HG03039 (cell line): ENCODE results near the gene KRT76.
"Not testable (repeated sequence)": the region's sequence is repeated elsewhere in the genome, so short reads cannot be mapped to it uniquely, and the experiment has no call there.

ENCODE experiments used
- ATAC-seq: cut with Tn5 transposase; IDR thresholded peaks from one replicate; pipeline ENCODE4 v1.9.1; 2021; ENCODE audit warnings: mild to moderate bottlenecking, moderate library complexity; ENCODE audit not compliant: unreplicated experiment

The KRT76 gene

DNA sequence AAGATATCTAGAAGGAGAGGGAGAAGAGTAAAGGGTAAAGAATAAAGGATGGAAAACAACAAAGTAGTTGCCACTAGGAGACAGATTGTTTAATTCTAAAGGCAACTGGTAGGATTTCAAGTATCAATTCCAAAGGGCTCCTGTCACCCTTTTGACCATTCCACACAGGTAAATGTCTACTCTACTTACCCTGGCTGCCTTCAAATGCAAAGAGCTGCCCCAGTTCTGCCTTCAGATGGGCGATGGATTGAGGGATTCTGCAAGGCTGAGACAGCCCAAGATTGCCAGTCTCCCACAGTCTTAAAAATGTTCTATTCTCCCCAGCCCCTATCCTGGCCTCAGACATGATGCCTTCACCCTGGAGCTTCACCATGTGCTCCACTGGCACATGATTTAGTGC is 11.4 kb downstream of the KRT76 start:
- no peak for ATAC-seq

DNA sequence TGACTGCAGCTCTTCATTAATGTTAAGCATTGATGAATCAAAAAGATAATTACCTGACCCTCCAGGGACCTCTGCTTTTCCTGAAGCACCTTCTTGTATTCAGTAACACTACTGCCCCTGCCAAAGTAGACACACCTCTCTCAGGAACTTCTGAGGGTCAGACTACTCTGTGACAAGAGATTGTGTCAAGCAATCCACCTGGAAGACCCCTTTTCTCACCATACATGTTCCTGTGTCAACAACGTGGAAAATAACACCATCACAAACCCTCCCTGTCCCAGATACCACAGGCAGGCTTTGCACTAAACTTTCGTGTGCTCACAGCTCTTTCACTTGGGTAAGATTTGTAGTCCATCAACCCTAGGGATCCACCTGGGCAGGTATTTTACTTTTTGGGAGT is 13.2 kb downstream of the KRT76 start:
- ATAC-seq, result no peak

DNA sequence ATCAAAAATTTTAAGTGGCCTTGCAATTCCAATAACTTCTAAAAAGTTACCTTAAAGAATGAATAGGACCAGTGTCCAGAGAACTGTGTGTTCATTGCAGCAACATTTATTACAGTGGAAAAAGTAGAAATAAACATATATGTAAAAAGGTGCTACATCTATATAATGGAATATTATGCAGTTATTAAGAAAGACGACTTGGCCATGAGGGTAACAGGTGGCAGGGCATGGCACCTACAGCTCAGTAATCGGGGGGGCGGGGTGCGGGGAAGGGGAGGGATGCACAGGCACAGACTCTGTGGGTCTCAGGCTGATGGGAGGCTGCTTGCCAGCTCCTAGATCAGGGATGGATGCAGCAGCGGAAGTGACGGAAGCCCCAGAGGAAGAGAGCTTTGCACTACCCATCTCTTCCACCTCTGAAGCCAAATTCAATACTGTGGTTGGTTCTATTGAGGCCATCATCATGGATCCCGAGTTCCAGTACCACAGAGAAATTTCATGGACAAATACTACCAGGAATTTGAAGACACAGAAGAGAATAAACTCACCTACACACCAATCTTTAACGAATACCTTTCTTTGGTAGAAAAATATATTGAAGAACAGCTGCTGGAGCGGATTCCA is 14.0 kb downstream of the KRT76 start:
- no peak for ATAC-seq

DNA sequence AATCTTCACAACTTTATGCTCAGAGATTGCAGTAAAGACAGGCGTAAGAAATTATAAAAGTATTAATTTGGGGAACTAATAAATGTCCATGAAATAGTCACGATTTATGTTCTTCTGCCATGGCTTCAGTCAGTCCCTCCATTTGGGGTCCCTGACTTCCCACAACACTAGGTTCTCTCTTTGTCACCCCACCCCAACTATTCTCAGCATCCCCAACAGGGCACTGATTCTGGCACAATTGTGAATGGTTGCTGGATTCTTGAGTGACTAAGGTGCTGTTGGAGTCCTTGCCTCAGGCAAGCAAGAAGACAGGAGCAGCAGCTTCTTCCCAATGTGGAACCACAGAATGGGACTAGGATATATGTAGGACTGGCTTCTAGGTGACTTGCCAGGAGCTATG is 15.3 kb downstream of the KRT76 start:
- ATAC-seq, result no peak

DNA sequence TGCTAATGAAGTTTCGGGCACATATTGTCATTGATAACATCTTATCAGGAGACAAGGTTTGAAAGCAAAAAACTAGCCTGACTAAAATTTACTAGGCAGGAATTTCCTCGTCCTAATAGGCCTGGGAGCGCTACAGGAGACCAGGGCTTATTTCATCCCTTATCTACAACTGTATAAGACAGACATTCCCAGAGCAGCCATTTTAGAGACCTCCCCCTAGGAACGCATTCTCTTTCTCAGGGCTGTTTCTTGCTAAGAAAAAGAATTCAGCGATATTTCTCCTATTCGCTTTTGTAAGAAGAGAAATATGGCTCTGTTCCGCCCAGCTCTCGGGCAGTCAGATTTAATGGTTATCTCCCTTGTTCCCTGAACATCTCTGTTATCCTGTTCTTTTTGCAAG is 15.9 kb downstream of the KRT76 start:
- ATAC-seq, result not testable (repeated sequence)

DNA sequence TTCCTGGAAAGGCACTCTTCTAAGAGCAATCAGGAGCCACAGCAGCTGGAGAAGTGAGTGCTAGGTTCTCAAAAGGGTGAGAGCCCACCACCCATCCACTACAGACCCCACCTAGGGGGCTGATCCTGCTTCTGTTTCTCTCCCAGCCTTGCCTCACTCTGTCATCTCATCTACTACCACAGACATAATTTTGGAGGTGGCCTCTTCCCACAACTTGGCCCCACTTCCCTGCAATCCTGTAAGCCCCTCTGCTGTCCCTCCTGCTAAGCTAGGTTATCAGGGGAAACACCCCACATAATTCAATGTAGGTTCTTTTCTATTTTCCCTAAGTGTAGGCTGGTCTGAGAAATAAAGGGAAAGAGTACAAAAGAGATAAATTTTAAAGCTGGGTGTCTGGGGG is 16.5 kb downstream of the KRT76 start:
- ATAC-seq, result no peak

DNA sequence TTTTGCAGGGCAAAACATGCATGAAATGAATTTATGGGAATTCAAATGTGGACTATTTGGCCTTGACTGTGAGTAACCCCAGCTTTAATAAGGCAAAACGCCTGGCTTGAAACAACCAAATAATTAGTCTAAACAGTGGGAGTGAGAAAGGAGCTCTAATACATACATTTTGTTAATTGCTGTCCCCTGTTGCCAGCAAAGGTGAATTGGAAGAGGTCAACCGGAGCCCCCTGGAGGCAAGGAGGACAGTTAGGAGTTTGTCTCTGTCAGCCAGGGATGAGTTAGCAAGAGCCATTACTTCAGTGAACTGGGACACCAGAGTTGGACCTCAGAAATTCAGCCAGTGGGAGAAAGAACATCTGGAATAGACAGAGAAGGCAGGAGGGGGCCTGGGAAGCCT is 17.4 kb downstream of the KRT76 start:
- no peak for ATAC-seq

DNA sequence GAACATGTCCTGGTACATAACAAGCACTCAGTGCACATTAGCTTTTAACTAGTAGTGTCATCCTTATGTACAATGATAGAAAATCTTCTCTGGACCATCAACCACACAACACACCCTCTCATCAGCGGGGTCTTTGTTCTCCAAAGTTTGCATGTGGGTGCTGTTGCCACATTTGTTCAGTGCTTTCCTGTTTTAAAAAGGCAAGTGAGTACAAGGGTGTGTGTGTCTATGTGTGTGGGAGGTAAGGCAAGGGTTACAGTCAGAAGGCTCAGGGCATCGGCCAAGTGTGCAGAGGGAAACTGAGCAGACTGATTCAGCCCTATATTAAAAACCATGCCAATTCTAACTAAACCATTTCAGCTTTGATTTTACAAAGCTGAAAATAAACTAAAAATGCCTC is 17.9 kb downstream of the KRT76 start:
- ATAC-seq, result no peak

DNA sequence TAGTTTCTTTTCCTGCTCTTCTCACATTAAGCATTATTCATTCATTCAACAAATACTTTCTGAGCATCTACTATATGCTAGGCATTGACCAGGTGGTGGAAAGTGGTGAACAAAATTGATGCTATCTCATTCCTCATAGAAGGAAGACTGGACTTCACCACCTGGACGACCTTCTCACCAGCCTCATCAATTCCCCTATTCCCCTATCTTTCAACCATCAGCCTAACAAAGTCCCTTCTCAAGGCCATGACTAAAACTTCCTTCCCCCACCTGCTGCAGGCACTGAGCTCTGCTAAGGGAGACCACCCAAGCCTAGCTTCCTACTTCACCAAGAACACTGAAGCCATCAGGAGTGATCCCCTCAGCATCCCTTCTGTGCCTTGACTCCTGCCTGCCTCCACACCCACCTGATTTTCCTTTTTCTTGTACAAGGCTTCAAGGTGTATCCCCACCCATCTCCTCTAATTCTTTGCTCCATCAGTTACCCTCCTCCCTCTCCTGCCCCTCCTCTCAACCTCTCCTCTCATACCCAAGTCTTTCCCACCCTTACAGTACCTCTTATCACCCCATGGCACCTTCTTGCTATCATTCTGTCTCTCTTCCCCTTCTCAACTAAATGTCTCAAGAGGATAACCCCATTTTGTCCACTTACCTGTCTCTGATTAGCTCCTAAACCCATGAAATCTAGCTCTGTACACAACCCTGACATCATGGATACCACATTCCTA is 19.5 kb downstream of the KRT76 start:
- no peak for ATAC-seq

DNA sequence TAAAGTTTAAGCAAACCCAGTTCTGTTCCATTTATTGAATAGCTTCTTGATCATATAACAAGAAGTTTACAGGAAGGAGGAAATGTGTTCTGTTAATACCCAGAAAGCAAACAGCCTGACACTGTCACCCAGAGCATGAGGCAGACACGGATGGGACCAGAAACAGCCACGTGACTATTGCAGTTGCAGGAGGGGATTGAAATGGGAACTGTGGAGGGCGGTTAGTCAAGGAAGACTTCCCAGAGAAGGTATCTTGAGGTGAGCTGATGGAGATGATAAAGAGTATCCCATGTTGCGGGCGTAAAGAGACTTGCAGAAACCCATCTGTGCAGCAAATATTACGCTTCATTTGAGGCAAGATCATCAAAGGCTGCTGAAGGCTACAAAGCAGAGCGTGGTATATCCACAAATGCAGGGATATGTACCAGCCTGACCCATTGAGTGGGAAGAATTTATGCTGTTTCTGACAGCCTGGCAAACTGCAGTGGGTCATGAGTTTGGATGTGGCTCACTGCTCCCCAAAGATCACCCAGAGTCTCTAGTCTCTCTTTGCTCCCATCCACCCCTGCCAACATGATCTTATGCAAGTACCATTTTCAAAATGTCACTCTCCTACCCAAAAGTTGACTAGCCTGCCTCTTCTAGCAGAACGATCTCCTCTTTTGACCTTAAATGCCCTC is 20.7 kb downstream of the KRT76 start:
- no peak for ATAC-seq

DNA sequence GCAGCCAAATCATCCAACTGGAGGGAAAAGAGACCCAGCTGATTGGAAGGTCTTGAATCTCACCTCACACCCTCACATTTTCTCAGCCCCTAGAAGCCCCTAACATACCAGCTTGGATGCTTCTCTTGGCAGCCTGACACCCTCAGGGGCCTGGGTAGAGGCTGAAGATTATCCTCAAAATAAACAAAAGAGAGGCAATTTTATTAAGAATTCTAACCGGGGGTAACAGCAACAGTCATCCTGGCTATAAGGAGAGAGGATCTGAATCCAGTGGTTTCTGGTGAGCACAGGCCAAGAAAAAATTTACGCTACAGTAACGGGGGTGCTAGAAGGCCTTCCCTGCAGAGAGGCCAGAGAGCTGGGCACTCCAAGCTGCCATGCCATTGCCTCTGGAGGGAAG is 21.6 kb downstream of the KRT76 start:
- ATAC-seq, result no peak

DNA sequence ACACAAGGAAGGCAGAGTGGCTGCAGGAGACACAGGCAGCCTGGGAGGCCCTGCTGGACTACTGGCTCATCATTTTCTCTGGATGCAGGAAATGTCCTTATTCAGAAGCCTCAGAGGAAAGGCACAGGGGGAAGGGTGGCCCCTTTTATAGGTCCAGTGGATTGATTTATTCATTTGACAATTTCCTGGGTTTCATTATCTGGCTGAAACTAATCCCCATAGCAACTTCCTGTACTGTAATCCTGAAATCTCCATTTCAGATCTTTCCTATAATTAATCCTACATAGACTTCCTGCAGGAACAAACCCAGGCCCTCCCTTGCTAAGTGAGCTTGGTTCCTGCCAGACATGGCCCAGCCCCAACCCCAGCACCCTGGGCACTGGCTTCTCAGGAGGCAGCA is 23.0 kb downstream of the KRT76 start:
- ATAC-seq, result no peak

DNA sequence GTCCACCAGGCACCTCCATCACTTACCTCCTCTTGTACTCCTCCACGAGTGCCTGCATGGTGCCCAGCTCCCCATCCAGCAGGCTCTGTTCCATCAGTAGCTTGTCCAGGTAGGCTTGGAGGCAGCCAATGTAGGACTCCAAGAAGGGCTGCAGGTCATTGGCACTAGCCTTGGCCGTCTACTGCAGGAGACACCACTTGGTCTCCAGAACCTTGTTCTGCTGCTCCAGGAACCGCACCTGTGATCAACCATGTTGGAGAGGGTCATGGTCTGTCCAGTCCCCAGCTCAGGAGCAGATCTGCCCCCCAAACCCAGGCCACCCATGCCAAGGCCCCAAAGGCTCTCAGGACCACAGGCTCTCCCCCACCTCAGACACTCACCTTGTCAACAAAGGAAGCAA is 23.9 kb downstream of the KRT76 start:
- ATAC-seq, result no peak

DNA sequence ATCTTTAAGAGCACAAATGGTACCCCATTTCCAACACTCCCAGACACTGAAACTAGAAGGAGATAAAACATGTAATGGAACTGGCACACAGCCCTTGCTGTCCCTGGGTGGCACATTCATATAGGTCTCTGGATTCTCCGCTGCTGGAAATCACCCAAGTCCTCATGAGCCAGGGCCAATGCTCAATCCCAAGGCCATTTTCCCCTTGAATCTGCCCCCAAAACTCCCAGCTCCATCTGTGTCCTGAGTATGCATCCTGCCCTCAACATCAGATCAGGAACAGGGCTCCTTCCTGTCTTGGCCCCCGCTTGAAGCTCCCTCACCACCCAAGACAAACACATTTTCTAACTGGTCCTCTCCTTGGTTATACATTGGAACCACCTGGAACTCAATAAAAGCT is 24.6 kb downstream of the KRT76 start:
- no peak for ATAC-seq

DNA sequence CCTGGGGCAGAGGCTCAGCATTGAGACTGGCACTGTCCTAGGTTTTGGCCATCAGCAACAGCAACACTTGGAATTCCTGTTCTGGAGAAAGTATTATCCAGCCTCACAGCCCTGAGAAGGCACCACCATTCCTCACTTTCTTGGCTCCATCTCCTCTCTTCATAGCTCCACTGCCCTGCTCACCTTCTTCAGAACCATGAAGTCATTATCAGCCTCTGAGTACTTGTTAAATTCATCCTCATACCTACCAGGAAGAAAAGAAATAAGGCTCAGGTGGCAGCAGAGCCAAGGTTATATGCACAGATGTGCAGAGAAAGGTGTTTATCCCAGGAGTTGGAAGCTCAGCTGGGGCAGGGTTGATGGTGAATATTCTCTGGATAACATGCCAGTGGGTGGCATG is 25.4 kb downstream of the KRT76 start:
- no peak for ATAC-seq

DNA sequence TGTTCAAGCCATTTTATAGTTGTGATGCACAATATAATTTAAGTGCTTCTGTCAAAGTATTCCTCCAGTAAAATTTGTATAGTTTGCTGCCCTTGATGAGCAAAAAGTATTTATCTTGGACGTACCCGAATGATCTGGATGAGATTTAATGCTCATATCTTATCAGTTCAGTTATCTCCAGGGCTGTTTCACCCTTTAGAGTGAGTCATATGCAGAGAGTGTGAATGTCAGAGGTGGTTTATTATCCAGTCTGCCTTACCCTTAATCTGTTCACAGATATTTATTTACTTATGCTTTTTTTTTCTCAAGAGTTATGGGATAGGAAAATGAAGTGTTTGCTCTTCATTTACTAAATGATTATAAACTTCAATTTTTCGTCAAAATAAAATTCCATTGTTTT is 26.6 kb downstream of the KRT76 start:
- not testable (repeated sequence) for ATAC-seq

DNA sequence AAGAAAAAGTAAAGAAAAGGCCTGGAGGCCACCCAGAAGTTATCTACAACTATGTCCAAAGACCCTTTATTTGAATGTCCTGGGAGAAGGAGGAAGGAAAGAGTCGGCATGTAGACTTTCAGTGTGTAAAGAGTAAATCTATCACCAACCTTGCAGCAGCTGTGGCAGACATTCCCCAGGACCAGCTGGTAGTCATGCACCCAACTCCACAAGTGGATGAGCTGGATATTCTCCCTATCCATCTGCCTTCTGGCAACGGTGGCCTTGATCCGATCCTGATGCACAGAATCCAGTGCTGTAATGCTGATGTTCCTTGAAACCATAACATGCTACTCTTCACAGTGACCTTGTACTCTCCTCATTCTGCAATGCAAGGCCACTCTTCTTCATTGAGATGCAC is 27.3 kb downstream of the KRT76 start:
- ATAC-seq, result no peak

DNA sequence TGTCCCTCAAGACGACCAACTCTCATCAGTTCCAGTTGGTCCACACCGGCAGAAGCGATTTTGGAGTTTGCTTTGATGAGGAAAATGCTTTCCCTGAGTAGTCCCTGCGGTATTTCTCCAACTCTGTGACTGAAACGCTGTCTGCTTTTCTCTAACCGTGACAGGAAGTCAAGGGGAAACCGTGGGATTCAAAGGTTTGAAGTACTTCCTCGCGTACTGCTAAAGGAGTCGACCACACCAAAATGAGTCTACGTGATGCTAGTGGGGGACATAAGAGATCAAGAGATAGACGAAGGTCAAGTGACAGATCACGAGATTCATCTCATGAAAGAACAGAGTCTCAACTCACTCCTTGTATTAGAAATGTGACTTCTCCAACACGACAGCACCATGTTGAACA is 28.6 kb downstream of the KRT76 start:
- ATAC-seq, result no peak

DNA sequence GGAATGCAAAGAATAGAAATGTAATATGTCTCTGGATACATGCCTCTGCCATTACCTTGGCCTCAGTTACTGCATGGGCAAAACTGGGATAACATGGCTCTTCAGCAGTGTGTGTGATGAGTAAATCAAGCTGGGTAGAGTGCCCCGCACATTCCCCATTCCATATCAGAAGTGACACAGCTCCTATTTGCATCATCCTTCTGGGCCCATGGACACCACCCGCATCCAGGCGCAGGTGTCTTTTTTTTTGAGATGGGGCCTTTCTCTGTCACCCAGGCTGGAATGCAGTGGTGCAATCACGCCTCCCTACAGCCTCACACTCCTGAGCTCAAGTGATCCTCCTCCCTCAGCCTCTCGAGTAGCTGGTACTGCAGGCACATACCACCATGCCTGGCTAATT is 31.6 kb downstream of the KRT76 start:
- ATAC-seq, result no peak

DNA sequence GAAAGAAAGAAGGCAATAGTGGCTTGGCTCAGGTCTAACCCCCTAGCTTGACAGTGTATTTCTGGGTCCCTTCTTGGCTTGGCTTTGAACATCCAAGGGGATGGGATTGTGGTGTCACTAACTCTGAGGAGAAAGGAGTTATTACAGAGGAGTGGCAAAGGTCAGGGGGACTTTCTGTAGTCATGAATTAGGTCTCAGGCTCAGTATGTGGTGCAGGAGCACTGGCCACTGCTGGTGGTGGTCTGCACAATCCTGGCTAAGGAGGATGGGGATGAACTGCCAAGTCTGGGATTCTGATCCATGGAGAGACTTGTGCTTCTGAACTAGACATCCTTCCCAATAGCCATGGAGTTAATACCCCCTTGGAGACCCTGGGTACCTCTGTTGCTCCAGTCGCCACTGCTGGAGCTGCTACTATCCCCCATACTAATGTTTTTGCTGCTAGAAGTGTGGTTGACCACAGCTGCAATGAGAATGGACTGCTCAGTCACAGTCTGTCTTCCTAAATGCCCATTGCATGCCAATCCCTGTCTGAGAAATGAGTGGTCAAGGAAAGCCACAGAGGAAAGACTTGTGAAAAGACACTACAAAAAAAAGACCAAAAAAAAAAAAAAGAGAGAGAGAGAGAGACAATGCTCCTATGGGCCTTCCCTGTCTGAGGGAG is 32.5 kb downstream of the KRT76 start:
- no peak for ATAC-seq

DNA sequence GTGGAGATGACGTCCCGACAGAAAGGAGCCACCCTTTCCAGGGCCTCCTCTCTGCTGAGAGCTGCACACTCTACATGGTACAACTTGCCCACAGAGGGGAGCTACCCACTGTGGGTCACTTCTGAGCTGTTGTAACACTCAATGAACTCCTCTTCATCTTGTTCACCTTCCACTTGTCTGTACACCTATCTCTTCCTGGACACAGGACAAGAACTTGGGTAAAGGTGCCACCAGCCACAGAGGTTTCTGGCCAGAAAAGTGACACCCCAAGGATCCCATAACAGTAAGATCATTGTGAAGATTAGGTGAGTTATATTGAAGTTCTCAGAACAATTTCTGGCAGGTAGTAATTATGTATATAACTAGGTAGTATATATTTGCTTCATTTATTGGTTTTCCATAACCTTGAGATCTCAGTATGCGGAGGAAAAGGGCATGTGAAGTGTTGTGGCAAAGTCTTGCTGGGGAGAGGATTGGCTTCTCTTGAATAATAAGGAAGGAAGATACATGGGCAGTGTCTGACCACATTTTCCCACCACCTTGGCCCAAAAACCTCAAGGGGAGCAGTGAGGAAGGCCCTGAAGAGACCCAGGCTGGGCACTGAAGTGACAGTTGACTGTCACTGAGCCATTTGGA is 34.2 kb downstream of the KRT76 start:
- no peak for ATAC-seq
